CD4-positive, alpha-beta memory T cell (primary cell): ENCODE measurements around the gene CDC42EP4. TPM values are rescaled to one million over a fixed set of nuclear protein-coding genes. Genes with fewer than 3 reads are reported as not detected.

Source experiments
- CTCF ChIA-PET: fragments of 350-600 bp; sonication (Branson Sonifier 250); formaldehyde crosslinking; loops from one replicate; lab custom pipeline; 2021; ENCODE audit warnings: inconsistent platforms; ENCODE audit not compliant: partially characterized antibody; lab: Charles Lee
- POLR2A ChIA-PET: fragments of 350-600 bp; sonication (Branson Sonifier 250); formaldehyde crosslinking; loops from one replicate; lab custom pipeline; 2021; ENCODE audit not compliant: partially characterized antibody; lab: Charles Lee
- DNase-seq, 5 donors: peaks; one replicate each; pipeline versions ENCODE4 v3.0.0 to v3.0.0-alpha.2; 2020 to 2022; ENCODE audit warnings: mixed read lengths in 1 of 5
- H3K27ac ChIP-seq: one replicate; pipeline ENCODE4 v1.7.0; 2013; ENCODE audit warnings: low read depth, low read length
- H3K27me3 ChIP-seq: 2 replicates; pipeline ENCODE4 v1.7.0; 2013; ENCODE audit warnings: mild to moderate bottlenecking, low read length, moderate library complexity; ENCODE audit not compliant: insufficient read depth
- H3K36me3 ChIP-seq: 2 replicates; pipeline ENCODE4 v1.7.0; 2013; ENCODE audit warnings: mild to moderate bottlenecking, low read length, moderate library complexity; ENCODE audit not compliant: insufficient read depth
- H3K4me1 ChIP-seq: 2 replicates; pipeline ENCODE4 v1.7.0; 2013; ENCODE audit warnings: mild to moderate bottlenecking, low read length, moderate library complexity; ENCODE audit not compliant: insufficient read depth
- H3K4me3 ChIP-seq, 2 donors: one replicate each; pipeline ENCODE4 v1.7.0; 2013; ENCODE audit warnings: low read length in 2 of 2, mild to moderate bottlenecking in 1 of 2
- H3K9me3 ChIP-seq, 2 donors: one replicate each; pipeline ENCODE4 v1.7.0; 2013; ENCODE audit warnings: low read length in 2 of 2, control low read depth in 1 of 2; ENCODE audit not compliant: control insufficient read depth in 1 of 2
- H3K27ac Mint-ChIP-seq, 7 donors: one replicate each; pipeline ENCODE4 v1.8.0; 2020 to 2021; ENCODE audit warnings: mixed read lengths in 7 of 7, mild to moderate bottlenecking in 6 of 7, inconsistent platforms in 3 of 7, moderate library complexity in 3 of 7
- H3K27me3 Mint-ChIP-seq, 2 donors: one replicate each; pipeline ENCODE4 v1.8.0; 2020 to 2021; ENCODE audit warnings: mixed read lengths in 2 of 2
- H3K36me3 Mint-ChIP-seq, 2 donors: one replicate each; pipeline ENCODE4 v1.8.0; 2020 to 2021; ENCODE audit warnings: mixed read lengths in 2 of 2, inconsistent platforms in 1 of 2, mild to moderate bottlenecking in 1 of 2
- H3K4me1 Mint-ChIP-seq, 4 donors: one replicate each; pipeline ENCODE4 v1.8.0; 2020 to 2021; ENCODE audit warnings: mixed read lengths in 4 of 4, mild to moderate bottlenecking in 1 of 4
- H3K4me3 Mint-ChIP-seq, 8 donors: one replicate each; pipeline ENCODE4 v1.8.0; 2020 to 2021; ENCODE audit warnings: mixed read lengths in 8 of 8, mild to moderate bottlenecking in 7 of 8, moderate library complexity in 6 of 8, inconsistent platforms in 3 of 8
- H3K9me3 Mint-ChIP-seq, 8 donors: one replicate each; pipeline ENCODE4 v1.8.0; 2020 to 2021; ENCODE audit warnings: mixed read lengths in 8 of 8, mild to moderate bottlenecking in 5 of 8, inconsistent platforms in 3 of 8, moderate library complexity in 1 of 8
- intact Hi-C: fragments of 100-400 bp; cut with micrococcal nuclease; formaldehyde crosslinking; loops from one replicate; pipeline ENCODE4 v1.15.1; 2023
- polyA plus RNA-seq, 2 donors: library from polyadenylated mRNA; unstranded; fragments of 300-500 nt; fragmentation: Illumina TruSeq; gene quantifications; one replicate each; pipeline ENCODE4 v1.2.3, GENCODE V29; 2021
- total RNA-seq, 2 experiments: library from RNA; stranded (reverse); gene quantifications; one replicate each; pipeline ENCODE4 v1.2.3, GENCODE V29; 2021

Gene CDC42EP4
- total and polyA plus RNA-seq, 4 experiments from 2014 or later: 0.37 to 1.4 (median 1.0) TPM

DNA sequence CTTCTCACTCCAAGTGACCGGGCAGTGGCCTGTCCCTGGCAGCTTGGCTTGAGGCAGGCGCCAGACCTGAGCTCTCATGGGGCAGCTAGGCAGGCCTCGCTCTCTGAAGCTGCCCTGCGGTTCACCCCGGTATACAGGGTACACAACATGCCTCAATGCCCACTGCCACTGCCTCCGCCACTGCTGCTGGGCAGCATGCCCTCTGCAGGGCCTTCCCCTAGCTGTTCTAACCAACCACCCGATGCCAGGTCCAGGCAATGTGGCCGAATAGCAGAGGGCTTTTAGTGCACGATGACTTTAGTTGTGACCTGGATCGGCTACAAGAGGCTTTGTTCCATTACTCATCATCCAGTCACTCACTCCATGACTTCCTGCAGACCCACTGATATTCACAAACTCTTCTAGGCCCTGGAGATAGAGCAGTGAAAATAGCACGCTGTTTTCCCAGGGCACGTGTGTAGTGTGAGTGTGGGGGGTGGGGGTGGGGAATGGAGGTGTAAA lies 19.7 kb downstream of the CDC42EP4 start:
- ChIA-PET CTCF (no interaction called here), POLR2A (no interaction called here)
- H3K4me1 ChIP-seq: peaks cover 10% of the 10 kb centered on the region
- H3K9me3 ChIP-seq: no peaks in the 10 kb centered on the region
- peaks cover 0 to 1% of the 10 kb centered on the region in 2 donors for H3K27me3 Mint-ChIP-seq
- H3K36me3 Mint-ChIP-seq: no peaks in the 10 kb centered on the region
- no peaks in the 10 kb centered on the region for H3K36me3 ChIP-seq
- no peak overlapping the region for H3K27ac ChIP-seq
- H3K4me3 ChIP-seq: no peak overlapping the region
- no peak overlapping the region for H3K4me3 Mint-ChIP-seq
- intact Hi-C loops: no loop called here
- H3K4me1 Mint-ChIP-seq: peaks cover 7 to 16% (median 11%) of the 10 kb centered on the region in 4 donors
- no peak for DNase-seq
- no peaks in the 10 kb centered on the region for H3K27me3 ChIP-seq
- H3K9me3 Mint-ChIP-seq: no peaks in the 10 kb centered on the region
- H3K27ac Mint-ChIP-seq: no peak overlapping the region

DNA sequence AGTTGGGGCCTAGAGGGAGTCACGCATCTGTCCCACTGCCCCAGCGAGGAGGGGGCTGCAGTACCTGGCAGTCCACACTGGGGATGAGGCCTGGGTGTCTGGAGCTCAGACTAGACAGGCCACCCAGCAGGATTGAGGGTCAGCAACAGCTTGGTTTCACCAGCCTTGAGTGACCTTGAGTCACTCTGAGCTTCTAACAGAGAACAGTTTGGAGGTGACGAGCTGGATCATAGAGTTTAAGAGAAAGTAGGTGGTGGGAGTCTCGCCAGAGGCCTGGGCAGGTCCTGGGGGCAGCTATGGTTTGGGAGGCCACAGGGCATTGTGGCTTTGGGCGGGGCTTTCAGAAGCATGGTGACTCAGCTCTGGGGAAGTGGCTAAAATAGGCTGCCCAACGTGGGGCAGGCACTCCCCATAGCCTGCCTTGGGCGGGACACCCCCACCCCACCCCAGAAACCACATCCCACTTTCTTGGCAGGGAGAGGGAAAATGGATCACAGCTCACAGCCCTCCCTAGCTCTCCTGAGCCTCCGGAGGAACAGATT lies 20.5 kb downstream of the CDC42EP4 start:
- peaks cover 10% of the 10 kb centered on the region for H3K4me1 ChIP-seq
- intact Hi-C loops: no loop called here
- Mint-ChIP-seq H3K27ac (peak overlapping the region in 2 of 7 donors; percentile 27 to 37), H3K4me3 (peak overlapping the region in 2 of 8 donors; percentile 10 to 31), H3K27me3 (peaks cover 0 to under 1% of the 10 kb centered on the region in 2 donors), H3K9me3 (no peaks in the 10 kb centered on the region), H3K4me1 (peaks cover 7 to 16% (median 11%) of the 10 kb centered on the region in 4 donors), H3K36me3 (no peaks in the 10 kb centered on the region)
- no peaks in the 10 kb centered on the region for H3K9me3 ChIP-seq
- CTCF ChIA-PET: interaction anchor here (0.7 to 1.3 kb wide), 2 partner anchors 9 to 20 kb away, joined by 3 to 4 read pairs; no protein-coding TSS in a partner anchor
- H3K27ac ChIP-seq: no peak overlapping the region
- DNase-seq: no peak
- H3K27me3 ChIP-seq: no peaks in the 10 kb centered on the region
- POLR2A ChIA-PET: no interaction called here
- no peaks in the 10 kb centered on the region for H3K36me3 ChIP-seq
- H3K4me3 ChIP-seq: no peak overlapping the region

DNA sequence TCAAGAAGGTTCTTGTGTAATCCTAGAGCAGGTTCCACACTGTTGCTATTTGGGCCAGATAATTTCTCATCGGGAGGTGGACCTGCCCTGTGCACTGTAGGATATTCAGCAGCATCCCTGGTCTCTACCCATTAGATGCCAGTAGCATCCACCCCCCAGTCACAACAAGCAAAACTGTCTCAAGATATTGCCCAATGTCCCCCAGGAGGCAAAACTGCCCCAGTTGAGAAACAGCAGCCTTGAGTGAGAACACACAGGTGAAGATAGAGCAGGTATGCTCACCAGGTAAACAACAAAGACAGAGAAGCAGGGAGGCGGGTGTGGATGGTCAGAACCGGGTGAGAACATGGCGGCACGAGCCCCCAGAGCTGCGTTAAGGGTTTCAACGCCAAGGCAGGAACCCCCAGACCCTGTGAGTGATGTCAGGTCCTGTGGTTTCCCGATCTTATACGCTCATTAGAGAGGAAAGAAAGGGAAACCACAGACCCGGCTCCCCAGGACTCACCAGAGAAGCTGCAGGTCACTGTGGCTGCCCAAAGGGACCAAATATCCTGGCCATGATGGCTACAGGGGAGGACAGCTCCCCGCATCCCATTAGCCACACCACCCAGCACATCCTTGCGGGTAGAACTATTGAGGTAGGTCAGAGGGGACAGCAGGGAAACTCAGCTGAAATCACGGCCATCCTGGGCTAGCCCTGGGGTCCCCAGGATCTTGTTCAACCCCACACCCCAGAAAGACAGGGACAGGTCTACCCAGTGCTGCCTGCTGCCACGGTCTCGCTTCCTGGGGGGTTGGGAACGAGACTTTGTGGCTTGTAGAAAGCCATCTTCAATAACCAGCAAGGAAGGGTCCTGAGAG lies 21.2 kb downstream of the CDC42EP4 start:
- Mint-ChIP-seq H3K27ac (peak overlapping the region in 3 of 7 donors; percentile 27 to 75 (median 59)), H3K9me3 (no peaks in the 10 kb centered on the region), H3K36me3 (no peaks in the 10 kb centered on the region), H3K4me3 (peak overlapping the region in 2 of 8 donors; percentile 1 to 31), H3K27me3 (no peaks in the 10 kb centered on the region), H3K4me1 (peaks cover 7 to 16% (median 11%) of the 10 kb centered on the region in 4 donors)
- no peak for DNase-seq
- H3K36me3 ChIP-seq: no peaks in the 10 kb centered on the region
- intact Hi-C loops: no loop called here
- no peaks in the 10 kb centered on the region for H3K27me3 ChIP-seq
- no peak overlapping the region for H3K4me3 ChIP-seq
- H3K9me3 ChIP-seq: no peaks in the 10 kb centered on the region
- CTCF ChIA-PET: interaction anchor here (0.7 to 1.3 kb wide), 2 partner anchors 8 to 20 kb away, joined by 3 to 4 read pairs; no protein-coding TSS in a partner anchor
- peaks cover 10% of the 10 kb centered on the region for H3K4me1 ChIP-seq
- H3K27ac ChIP-seq: no peak overlapping the region
- POLR2A ChIA-PET: no interaction called here

DNA sequence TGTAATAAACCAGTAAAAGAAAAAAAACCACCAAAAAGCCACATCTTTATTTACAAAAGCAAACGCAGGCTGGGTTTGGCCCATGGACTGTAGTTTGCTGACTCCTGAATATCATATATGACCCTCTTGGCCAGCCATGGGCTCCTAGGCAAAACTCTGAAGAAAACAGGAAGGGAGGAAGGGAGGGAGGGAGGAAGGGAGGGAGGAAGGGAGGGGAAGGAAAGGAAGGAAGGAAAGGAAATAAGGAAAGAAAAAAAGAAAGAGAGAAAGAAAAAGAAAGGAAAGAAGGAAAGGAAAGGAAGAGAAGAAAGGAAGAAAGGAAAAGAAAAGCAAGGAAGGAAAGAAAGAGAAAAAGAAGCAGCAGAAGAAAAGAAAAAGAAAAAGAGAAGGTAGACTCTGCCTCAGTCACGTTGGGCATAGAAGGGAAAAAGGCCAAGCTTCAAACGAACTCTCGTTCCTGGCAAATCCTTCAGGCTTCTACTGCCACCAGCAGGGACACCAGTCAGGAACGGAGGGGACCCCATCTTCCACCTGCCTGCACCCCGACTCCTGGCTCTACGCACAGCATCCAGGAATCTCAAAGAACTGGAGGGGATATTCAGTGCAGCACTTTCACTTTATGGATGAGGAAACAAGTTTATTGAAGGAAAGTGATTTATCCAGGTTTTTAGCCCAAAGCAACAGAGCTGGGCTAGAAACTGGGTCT lies 22.1 kb downstream of the CDC42EP4 start:
- no peak for DNase-seq
- H3K27ac ChIP-seq: no peak overlapping the region
- Mint-ChIP-seq H3K27me3 (no peaks in the 10 kb centered on the region), H3K4me1 (peaks cover 7 to 16% (median 11%) of the 10 kb centered on the region in 4 donors), H3K9me3 (no peaks in the 10 kb centered on the region), H3K36me3 (no peaks in the 10 kb centered on the region), H3K4me3 (no peak overlapping the region), H3K27ac (peak overlapping the region in 1 of 7 donors; percentile 55)
- H3K27me3 ChIP-seq: no peaks in the 10 kb centered on the region
- intact Hi-C loops: no loop called here
- H3K9me3 ChIP-seq: no peaks in the 10 kb centered on the region
- H3K36me3 ChIP-seq: no peaks in the 10 kb centered on the region
- H3K4me1 ChIP-seq: peaks cover 10% of the 10 kb centered on the region
- ChIA-PET POLR2A (no interaction called here), CTCF (no interaction called here)
- H3K4me3 ChIP-seq: no peak overlapping the region

DNA sequence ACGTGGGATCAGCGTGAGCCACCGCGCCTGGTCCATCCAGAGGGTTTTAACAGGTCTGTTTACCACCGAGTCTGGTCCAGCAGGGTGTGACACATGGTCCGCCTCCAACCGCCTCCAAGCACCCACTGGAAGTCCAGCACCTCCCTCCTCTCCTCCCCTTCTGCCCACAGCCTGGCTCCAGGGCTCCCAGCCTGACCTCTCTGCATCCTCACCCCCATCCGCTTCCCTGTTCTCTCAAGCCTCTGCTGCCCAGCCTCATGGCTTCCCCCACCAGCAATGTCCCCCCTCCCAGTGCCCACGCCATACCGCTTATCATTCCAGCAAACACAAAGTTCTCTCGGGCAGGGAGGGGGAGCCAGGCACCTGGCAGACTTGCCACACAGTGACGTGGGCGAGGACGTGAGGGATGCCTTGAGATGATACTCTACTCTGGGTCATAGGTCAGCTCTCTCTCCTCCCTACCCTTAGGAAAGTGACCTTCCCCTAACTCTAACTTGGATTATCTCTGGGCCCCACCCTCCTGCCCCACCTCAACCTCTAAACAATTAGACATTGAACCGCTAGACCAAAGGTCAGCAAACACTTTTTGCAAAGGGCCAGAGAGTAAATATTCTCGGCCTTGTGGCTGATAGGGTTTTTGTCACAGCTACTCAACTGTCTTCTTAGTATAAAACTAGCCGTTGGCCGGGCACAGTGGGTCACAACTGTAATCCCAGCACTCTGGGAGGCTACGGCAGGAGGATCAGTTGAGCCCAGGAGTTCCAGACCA lies 23.1 kb downstream of the CDC42EP4 start:
- H3K9me3 Mint-ChIP-seq: no peaks in the 10 kb centered on the region
- Histone ChIP-seq H3K36me3 (no peaks in the 10 kb centered on the region), H3K27me3 (no peaks in the 10 kb centered on the region), H3K4me1 (peaks cover 10% of the 10 kb centered on the region), H3K27ac (no peak overlapping the region), H3K9me3 (no peaks in the 10 kb centered on the region), H3K4me3 (no peak overlapping the region)
- H3K36me3 Mint-ChIP-seq: no peaks in the 10 kb centered on the region
- peaks cover 7 to 16% (median 11%) of the 10 kb centered on the region in 4 donors for H3K4me1 Mint-ChIP-seq
- POLR2A ChIA-PET: no interaction called here
- no peak overlapping the region for H3K27ac Mint-ChIP-seq
- H3K4me3 Mint-ChIP-seq: no peak overlapping the region
- DNase-seq: no peak
- CTCF ChIA-PET: interaction anchor here (0.6 kb wide), 1 partner anchor 22 kb away, joined by 3 read pairs; no protein-coding TSS in a partner anchor
- H3K27me3 Mint-ChIP-seq: no peaks in the 10 kb centered on the region
- intact Hi-C loops: no loop called here

DNA sequence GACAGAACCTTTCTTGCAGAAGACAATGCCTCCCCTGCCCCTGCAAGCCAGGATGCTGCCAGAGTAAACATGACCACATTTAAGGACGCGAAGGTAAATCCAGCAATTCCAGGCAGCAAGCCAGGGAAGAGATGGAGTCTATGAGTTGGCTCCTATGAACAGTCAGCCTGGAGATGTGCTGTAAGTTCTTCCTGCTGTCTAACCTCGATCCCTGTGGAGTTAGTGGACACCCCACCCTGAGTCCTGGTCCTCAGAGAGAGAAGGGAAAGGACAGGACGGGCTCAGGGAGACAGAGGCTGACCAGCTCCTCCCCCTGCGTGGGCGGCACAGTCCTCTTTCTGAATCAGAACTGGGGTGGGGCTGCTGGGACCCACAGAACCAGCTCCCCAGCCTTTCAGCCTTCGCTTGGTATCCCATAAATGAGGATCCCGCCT lies 24.9 kb downstream of the CDC42EP4 start:
- Mint-ChIP-seq H3K36me3 (no peaks in the 10 kb centered on the region), H3K27ac (peak overlapping the region in 1 of 7 donors; percentile 19)
- intact Hi-C loops: no loop called here

More for the DNA sequence above, 24.9 kb downstream of the CDC42EP4 start:
- no peaks in the 10 kb centered on the region for H3K36me3 ChIP-seq
- no peak overlapping the region for H3K4me3 ChIP-seq
- DNase-seq: no peak
- H3K9me3 ChIP-seq: no peaks in the 10 kb centered on the region
- ChIA-PET POLR2A (no interaction called here), CTCF (no interaction called here)
- Mint-ChIP-seq H3K27me3 (no peaks in the 10 kb centered on the region), H3K4me3 (no peak overlapping the region), H3K4me1 (peaks cover 7 to 16% (median 11%) of the 10 kb centered on the region in 4 donors), H3K9me3 (no peaks in the 10 kb centered on the region)
- H3K4me1 ChIP-seq: peaks cover 10% of the 10 kb centered on the region
- no peak overlapping the region for H3K27ac ChIP-seq
- no peaks in the 10 kb centered on the region for H3K27me3 ChIP-seq
